ENCODE results near the gene TMEM123.
A peak's percentile ranks its signal among the peaks of the same experiment; 100 is the strongest.

Gene TMEM123

GRCh38 chr11:102471474-102471873 lies 18.9 kb upstream of the TMEM123 start:
- DNase-seq (ENCODE audit: low read depth): no peak

GRCh38 chr11:102470251-102470650 lies 17.7 kb upstream of the TMEM123 start:
- DNase-seq (ENCODE audit: low read depth): no peak

- DNase-seq (ENCODE audit: low read depth): no peak
These were observed 16.7 kb upstream of the TMEM123 start for GRCh38 chr11:102469196-102469821.

GRCh38 chr11:102468616-102469195 lies 16.1 kb upstream of the TMEM123 start:
- no peak for DNase-seq (ENCODE audit: low read depth)

- DNase-seq (ENCODE audit: low read depth): no peak
These were observed 15.5 kb upstream of the TMEM123 start for GRCh38 chr11:102467853-102468580.

GRCh38 chr11:102467080-102467708 lies 14.6 kb upstream of the TMEM123 start:
- no peak for DNase-seq (ENCODE audit: low read depth)

- no peak for DNase-seq (ENCODE audit: low read depth)
These were observed 13.1 kb upstream of the TMEM123 start for GRCh38 chr11:102465696-102466095.

- no peak for DNase-seq (ENCODE audit: low read depth)
These were observed 12.4 kb upstream of the TMEM123 start for GRCh38 chr11:102464859-102465500.

GRCh38 chr11:102464037-102464436 lies 11.5 kb upstream of the TMEM123 start:
- DNase-seq (ENCODE audit: low read depth): no peak

- no peak for DNase-seq (ENCODE audit: low read depth)
These were observed 10.0 kb upstream of the TMEM123 start for GRCh38 chr11:102462610-102463009.

GRCh38 chr11:102459393-102459792 lies 6.8 kb upstream of the TMEM123 start:
- no peak for DNase-seq (ENCODE audit: low read depth)

GRCh38 chr11:102458548-102458947 lies 6.0 kb upstream of the TMEM123 start:
- no peak for DNase-seq (ENCODE audit: low read depth)

GRCh38 chr11:102457865-102458264 lies 5.3 kb upstream of the TMEM123 start:
- DNase-seq (ENCODE audit: low read depth): no peak

- no peak for DNase-seq (ENCODE audit: low read depth)
These were observed 4.6 kb upstream of the TMEM123 start for GRCh38 chr11:102457056-102457677.

- DNase-seq (ENCODE audit: low read depth): no peak
These were observed 3.8 kb upstream of the TMEM123 start for GRCh38 chr11:102456381-102456780.

GRCh38 chr11:102453921-102454320 lies 1.4 kb upstream of the TMEM123 start:
- DNase-seq (ENCODE audit: low read depth): no peak

- no peak for DNase-seq (ENCODE audit: low read depth)
These were observed 734 bp upstream of the TMEM123 start for GRCh38 chr11:102453302-102453695.

GRCh38 chr11:102451681-102452460 lies 694 bp downstream of the TMEM123 start:
- peak; percentile 52 for DNase-seq (ENCODE audit: low read depth)

GRCh38 chr11:102451041-102451680 lies 1.4 kb downstream of the TMEM123 start:
- DNase-seq (ENCODE audit: low read depth): no peak

- no peak for DNase-seq (ENCODE audit: low read depth)
These were observed 2.7 kb downstream of the TMEM123 start for GRCh38 chr11:102449651-102450570.
